GM20000 (cell line): ENCODE data around the gene QSOX2.

Experiments
- DNase-seq: peaks from one replicate; pipeline ENCODE4 v3.0.0; 2012; ENCODE audit warnings: low spot score
- CTCF ChIP-seq: IDR thresholded peaks from 2 replicates; pipeline ENCODE4 v1.5.1; 2012; ENCODE audit warnings: mild to moderate bottlenecking, control low read depth; ENCODE audit errors: extremely low read depth, missing control alignments

The QSOX2 gene

DNA sequence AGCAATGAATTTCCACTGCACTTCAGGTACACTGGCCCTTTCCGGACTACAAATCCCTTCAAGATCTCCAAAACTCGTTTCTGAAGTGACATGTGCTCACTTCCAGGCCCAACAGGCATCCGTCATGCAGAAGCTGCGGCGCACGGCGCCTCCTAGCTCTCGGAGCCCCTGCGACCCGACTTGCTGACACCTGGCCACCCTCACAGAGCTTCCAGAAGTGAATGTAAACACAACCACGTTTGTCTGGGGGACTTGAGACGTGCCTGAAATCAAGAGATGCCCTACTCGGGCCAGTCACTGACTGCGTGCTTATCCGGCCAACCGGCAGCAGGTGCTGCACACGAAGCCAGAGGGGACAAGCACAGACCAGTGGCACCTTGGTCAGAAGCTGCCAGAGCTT, 35.8 kb downstream of the QSOX2 start:
- no peak for DNase-seq
- no peak for TF ChIP-seq CTCF

DNA sequence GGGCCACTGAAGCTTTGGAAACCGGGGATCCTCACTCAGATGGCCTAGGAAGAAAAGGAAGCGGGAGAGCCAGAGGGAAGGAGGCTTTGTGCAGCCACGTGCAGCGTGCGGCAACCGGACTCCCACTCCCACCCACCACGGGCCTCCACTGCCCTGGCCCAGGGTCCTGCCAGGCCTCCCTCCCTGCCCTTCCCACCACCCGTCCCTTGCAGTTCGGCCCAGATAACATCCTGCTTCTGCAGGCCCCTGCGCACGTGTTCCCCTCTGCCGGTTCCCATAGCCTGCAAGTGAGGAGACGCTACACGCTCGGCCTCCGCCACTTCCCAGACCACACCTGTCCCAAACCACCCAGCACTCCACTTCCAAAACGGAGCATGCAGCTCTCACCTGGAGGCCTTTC, 36.4 kb downstream of the QSOX2 start:
- TF ChIP-seq CTCF = no peak
- DNase-seq = no peak

- TF ChIP-seq CTCF = no peak
Observed at GRCh38 chr9:136208675-136209074, 36.9 kb downstream of the QSOX2 start.

GRCh38 chr9:136207616-136208015, 38.0 kb downstream of the QSOX2 start:
- TF ChIP-seq CTCF = no peak
- DNase-seq = no peak

More at GRCh38 chr9:136208675-136209074, 36.9 kb downstream of the QSOX2 start:
- no peak for DNase-seq

- no peak for TF ChIP-seq CTCF
- DNase-seq = no peak
Observed at GRCh38 chr9:136206602-136207275, 38.9 kb downstream of the QSOX2 start.

- no peak for TF ChIP-seq CTCF
- DNase-seq = no peak
Observed at GRCh38 chr9:136205707-136205992, 40.0 kb downstream of the QSOX2 start.

- no peak for TF ChIP-seq CTCF
- DNase-seq = peak; percentile 84
Observed at GRCh38 chr9:136204838-136205706, 40.5 kb downstream of the QSOX2 start, which contains the start of gene LHX3. LHX3 (minus strand) TSS chr9:136205128; CDS start chr9:136205012, 116 bp downstream.
